Coronary artery (tissue), 2 donors: ENCODE results near the gene MGAT5.

Experiments used
- DNase-seq: peaks from one replicate; pipeline ENCODE4 v3.0.0-alpha.2; 2017; ENCODE audit warnings: low spot score
- H3K27ac ChIP-seq, 2 donors: fragments of 200-600 bp; sonication (generic); one replicate each; pipeline ENCODE4 v1.5.1; 2016 to 2019
- H3K4me3 ChIP-seq: fragments of 200-600 bp; sonication (generic); 2 replicates; pipeline ENCODE4 v1.5.1; 2016; ENCODE audit warnings: mild to moderate bottlenecking, moderate library complexity
- CTCF ChIP-seq: fragments of 200-600 bp; sonication (generic); IDR thresholded peaks from one replicate; pipeline ENCODE4 v1.5.1; 2019; ENCODE audit warnings: antibody characterized with exemption

MGAT5 gene

GRCh38 chr2:134245340-134245984 lies 8.4 kb upstream of the MGAT5 start:
- no peak overlapping the region for H3K4me3 ChIP-seq
- no peak for DNase-seq
- no peak overlapping the region for H3K27ac ChIP-seq
- TF ChIP-seq CTCF, result peak; percentile 52

- H3K4me3 ChIP-seq, result no peak overlapping the region
- H3K27ac ChIP-seq, result peak overlapping the region in 1 of 2 donors; percentile 17
- no peak for DNase-seq
- TF ChIP-seq CTCF, result no peak
These were observed 7.6 kb upstream of the MGAT5 start for GRCh38 chr2:134246154-134246874.

GRCh38 chr2:134247679-134248078 lies 6.2 kb upstream of the MGAT5 start:
- H3K4me3 ChIP-seq, result no peak overlapping the region

GRCh38 chr2:134248913-134249312 lies 5.0 kb upstream of the MGAT5 start:
- H3K27ac ChIP-seq, result no peak overlapping the region
- TF ChIP-seq CTCF, result no peak
- no peak for DNase-seq
- H3K4me3 ChIP-seq, result no peak overlapping the region

More at GRCh38 chr2:134247679-134248078, 6.2 kb upstream of the MGAT5 start:
- H3K27ac ChIP-seq, result no peak overlapping the region
- no peak for DNase-seq
- TF ChIP-seq CTCF, result no peak

- no peak overlapping the region for H3K27ac ChIP-seq
- no peak for DNase-seq
- H3K4me3 ChIP-seq, result no peak overlapping the region
- TF ChIP-seq CTCF, result no peak
These were observed 4.1 kb upstream of the MGAT5 start for GRCh38 chr2:134249755-134250154.

GRCh38 chr2:134250840-134251461 lies 2.9 kb upstream of the MGAT5 start:
- TF ChIP-seq CTCF, result no peak
- Histone ChIP-seq H3K4me3 (no peak overlapping the region), H3K27ac (no peak overlapping the region)
- no peak for DNase-seq
